ENCODE data around the gene ZNF100.
"Not testable (repeated sequence)": the region's sequence is repeated elsewhere in the genome, so short reads cannot be mapped to it uniquely, and the experiment has no call there.

DNA sequence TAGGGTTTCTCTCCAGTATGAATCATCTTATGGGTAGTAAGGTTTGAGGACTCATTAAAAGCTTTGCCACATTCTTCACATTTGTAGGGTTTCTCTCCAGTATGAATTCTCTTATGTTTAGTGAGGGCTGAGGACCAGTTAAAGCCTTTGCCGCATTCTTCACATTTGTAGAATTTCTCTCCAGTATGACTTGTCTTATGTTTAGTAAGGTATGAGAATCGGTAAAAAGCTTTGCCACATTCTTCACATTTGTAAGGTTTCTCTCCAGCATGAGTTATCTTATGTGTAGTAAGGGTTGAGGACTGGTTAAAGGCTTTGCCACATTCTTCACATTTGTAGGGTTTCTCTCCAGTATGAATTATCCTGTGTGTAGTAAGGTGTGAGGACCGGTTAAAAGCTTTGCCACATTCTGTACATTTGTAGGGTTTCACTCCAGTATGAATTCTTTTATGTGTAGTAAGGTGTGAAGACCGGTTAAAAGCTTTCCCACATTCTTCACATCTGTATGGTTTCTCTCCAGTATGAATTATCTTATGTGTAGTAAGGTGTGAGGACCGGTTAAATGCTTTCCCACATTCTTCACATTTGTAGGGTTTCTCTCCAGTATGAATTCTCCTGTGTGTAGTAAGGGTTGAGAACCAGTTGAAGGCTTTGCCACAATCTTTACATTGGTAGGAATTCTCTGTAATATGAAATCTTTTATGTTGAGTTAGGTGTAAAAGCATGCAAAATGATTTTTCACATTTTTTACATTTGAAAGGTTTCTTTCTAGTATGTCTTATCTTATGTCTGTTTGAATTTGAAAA lies 40.2 kb downstream of the ZNF100 start:
- TF ChIP-seq, protein P1, sequence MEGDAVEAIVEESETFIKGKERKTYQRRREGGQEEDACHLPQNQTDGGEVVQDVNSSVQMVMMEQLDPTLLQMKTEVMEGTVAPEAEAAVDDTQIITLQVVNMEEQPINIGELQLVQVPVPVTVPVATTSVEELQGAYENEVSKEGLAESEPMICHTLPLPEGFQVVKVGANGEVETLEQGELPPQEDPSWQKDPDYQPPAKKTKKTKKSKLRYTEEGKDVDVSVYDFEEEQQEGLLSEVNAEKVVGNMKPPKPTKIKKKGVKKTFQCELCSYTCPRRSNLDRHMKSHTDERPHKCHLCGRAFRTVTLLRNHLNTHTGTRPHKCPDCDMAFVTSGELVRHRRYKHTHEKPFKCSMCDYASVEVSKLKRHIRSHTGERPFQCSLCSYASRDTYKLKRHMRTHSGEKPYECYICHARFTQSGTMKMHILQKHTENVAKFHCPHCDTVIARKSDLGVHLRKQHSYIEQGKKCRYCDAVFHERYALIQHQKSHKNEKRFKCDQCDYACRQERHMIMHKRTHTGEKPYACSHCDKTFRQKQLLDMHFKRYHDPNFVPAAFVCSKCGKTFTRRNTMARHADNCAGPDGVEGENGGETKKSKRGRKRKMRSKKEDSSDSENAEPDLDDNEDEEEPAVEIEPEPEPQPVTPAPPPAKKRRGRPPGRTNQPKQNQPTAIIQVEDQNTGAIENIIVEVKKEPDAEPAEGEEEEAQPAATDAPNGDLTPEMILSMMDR (IDR thresholded peaks at IDR 0.05), result not testable (repeated sequence)
- not testable (repeated sequence) for TF ChIP-seq POLR2A (IDR thresholded peaks at IDR 0.05)

Measured in adrenal gland (tissue), 5 donors.